ENCODE data around the gene ICE2. TPM values are rescaled to one million over a fixed set of nuclear protein-coding genes. Genes with fewer than 3 reads are reported as not detected.

ICE2 gene
- total RNA-seq, 1 experiment from 2014 or later, result 76.5 TPM

DNA sequence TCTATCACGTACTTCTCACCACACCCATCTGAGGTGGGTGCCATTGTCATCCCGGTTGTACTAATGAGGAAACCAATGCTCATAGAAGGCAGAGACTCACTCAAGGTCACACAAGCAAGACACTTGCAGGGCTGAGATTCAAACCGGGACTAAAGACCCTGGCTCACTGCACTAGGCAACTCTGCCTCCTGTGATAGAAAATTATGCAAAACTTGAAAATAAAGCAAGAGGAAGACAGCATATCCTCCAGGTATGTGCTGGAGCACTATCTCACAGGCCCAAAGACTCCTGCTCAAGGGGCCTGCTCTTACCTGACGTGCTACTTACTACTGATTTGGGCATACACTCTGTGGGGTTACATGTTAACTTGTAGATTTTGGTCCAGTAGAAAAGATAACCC, 106.7 kb downstream of the ICE2 start:
- TF ChIP-seq, protein P1, sequence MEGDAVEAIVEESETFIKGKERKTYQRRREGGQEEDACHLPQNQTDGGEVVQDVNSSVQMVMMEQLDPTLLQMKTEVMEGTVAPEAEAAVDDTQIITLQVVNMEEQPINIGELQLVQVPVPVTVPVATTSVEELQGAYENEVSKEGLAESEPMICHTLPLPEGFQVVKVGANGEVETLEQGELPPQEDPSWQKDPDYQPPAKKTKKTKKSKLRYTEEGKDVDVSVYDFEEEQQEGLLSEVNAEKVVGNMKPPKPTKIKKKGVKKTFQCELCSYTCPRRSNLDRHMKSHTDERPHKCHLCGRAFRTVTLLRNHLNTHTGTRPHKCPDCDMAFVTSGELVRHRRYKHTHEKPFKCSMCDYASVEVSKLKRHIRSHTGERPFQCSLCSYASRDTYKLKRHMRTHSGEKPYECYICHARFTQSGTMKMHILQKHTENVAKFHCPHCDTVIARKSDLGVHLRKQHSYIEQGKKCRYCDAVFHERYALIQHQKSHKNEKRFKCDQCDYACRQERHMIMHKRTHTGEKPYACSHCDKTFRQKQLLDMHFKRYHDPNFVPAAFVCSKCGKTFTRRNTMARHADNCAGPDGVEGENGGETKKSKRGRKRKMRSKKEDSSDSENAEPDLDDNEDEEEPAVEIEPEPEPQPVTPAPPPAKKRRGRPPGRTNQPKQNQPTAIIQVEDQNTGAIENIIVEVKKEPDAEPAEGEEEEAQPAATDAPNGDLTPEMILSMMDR (conservative IDR thresholded peaks at IDR 0.05; ENCODE audit: low read depth, low read length), result no peak
- TF ChIP-seq EZH2 (IDR thresholded peaks at IDR 0.05; ENCODE audit: borderline replicate concordance, low read depth, low read length, poor library complexity, severe bottlenecking), result no peak
- Histone ChIP-seq H3K4me1 (ENCODE audit: insufficient read depth, low read length, poor library complexity, severe bottlenecking) (peaks cover 88% of the 10 kb centered on the region), H3K4me3 (ENCODE audit: low read depth, low read length, poor library complexity, severe bottlenecking) (no peak overlapping the region), H3K27ac (ENCODE audit: low read depth, low read length, poor library complexity, severe bottlenecking) (peak overlapping the region; percentile 73), H3K36me3 (ENCODE audit: insufficient read depth, low read length, poor library complexity, severe bottlenecking) (peaks cover 41% of the 10 kb centered on the region), H3K9me3 (ENCODE audit: low read depth, low read length, poor library complexity, severe bottlenecking) (no peaks in the 10 kb centered on the region), H3K27me3 (replicated peaks; ENCODE audit: insufficient read depth, low read depth, low read length, poor library complexity) (no peaks in the 10 kb centered on the region)
- ChIA-PET POLR2A (ENCODE audit: low non-redundant PET) (interaction anchor here (0.6 kb wide), 1 partner anchor 1777 kb away, joined by 4 read pairs; no protein-coding TSS in a partner anchor), CTCF (no interaction called here)
- no TSS peak for BruUV-seq (replicated peaks)
- intact Hi-C loops (cut with micrococcal nuclease; ENCODE audit: unreplicated experiment), result no loop called here
- no peak for DNase-seq (ENCODE audit: low spot score)

DNA sequence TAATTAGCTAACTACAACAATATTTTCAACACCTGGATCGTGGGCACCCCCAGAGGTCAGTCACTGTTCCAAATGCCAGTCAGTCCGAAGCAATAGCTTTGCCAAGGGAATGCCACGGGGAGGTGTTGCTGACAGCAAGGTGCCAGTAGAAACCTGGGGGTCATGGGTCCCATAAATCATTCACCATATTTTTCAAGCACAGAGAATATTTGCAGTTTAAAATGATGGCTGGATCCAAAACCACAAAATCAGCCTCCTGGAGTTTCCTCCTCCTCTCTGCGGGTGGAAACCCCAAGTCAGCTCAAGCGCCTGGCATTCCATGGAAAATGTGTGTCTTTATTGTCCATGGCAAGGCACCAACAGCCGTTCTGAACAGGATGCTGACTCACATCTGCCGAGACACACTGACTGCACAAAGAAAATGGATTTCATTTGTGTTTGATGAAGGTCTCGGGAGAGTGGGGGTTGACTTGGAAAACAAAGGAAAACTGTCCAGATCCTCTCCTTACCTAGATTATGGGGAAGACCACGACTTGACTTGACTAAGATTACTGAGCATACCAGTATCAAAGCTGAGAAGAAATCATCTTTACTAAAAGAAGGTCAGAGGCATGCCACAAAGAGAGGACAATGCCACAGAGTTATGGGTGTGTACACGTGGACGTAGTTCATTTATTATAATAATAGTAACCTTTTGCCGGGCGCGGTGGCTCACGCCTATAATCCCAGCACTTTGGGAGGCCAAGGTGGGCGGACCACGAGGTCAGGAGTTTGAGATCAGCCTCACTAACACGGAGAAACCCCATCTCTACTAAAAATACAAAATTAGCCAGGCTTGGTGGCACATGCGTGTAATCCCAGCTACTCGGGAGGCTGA, 107.5 kb downstream of the ICE2 start:
- CTCF ChIA-PET, result no interaction called here

DNA sequence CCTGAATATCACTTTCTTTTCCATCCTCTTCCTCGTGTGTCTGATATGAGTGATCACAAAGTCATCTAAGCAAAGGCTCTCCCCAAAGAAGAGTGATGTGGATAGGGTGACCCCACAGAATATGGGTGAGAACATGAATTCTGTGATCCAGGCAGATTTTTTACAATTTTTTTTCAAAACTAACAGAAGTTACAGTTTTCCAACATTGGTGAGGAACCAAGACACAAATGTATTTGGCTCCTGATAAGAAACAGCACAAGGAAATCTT, 108.1 kb downstream of the ICE2 start:
- Histone ChIP-seq H3K4me3 (ENCODE audit: low read depth, low read length, poor library complexity, severe bottlenecking) (no peak overlapping the region), H3K27ac (ENCODE audit: low read depth, low read length, poor library complexity, severe bottlenecking) (peak overlapping the region; percentile 73), H3K36me3 (ENCODE audit: insufficient read depth, low read length, poor library complexity, severe bottlenecking) (peaks cover 29% of the 10 kb centered on the region), H3K9me3 (ENCODE audit: low read depth, low read length, poor library complexity, severe bottlenecking) (no peaks in the 10 kb centered on the region), H3K27me3 (replicated peaks; ENCODE audit: insufficient read depth, low read depth, low read length, poor library complexity) (no peaks in the 10 kb centered on the region), H3K4me1 (ENCODE audit: insufficient read depth, low read length, poor library complexity, severe bottlenecking) (peaks cover 76% of the 10 kb centered on the region)
- ChIA-PET POLR2A (ENCODE audit: low non-redundant PET) (no interaction called here), CTCF (no interaction called here)
- TF ChIP-seq EZH2 (IDR thresholded peaks at IDR 0.05; ENCODE audit: borderline replicate concordance, low read depth, low read length, poor library complexity, severe bottlenecking), result no peak
- TF ChIP-seq, protein P1 (conservative IDR thresholded peaks at IDR 0.05; ENCODE audit: low read depth, low read length), result no peak
- no peak for DNase-seq (ENCODE audit: low spot score)
- BruUV-seq (replicated peaks), result no TSS peak
- intact Hi-C loops (cut with micrococcal nuclease; ENCODE audit: unreplicated experiment), result loop anchor here (2.0 kb wide), 1 partner anchor 26 kb away; the partner anchor contains the start of gene ANXA2

More for the DNA sequence above, 107.5 kb downstream of the ICE2 start:
- POLR2A ChIA-PET (ENCODE audit: low non-redundant PET), result no interaction called here
- intact Hi-C loops (cut with micrococcal nuclease; ENCODE audit: unreplicated experiment), result loop anchor here (2.0 kb wide), 1 partner anchor 25 kb away; the partner anchor contains the start of gene ANXA2
- no peaks in the 10 kb centered on the region for H3K9me3 ChIP-seq (ENCODE audit: low read depth, low read length, poor library complexity, severe bottlenecking)
- H3K4me3 ChIP-seq (ENCODE audit: low read depth, low read length, poor library complexity, severe bottlenecking), result no peak overlapping the region
- DNase-seq (ENCODE audit: low spot score), result peak; percentile 96
- peak overlapping the region; percentile 73 for H3K27ac ChIP-seq (ENCODE audit: low read depth, low read length, poor library complexity, severe bottlenecking)
- H3K36me3 ChIP-seq (ENCODE audit: insufficient read depth, low read length, poor library complexity, severe bottlenecking), result peaks cover 33% of the 10 kb centered on the region
- no peak for TF ChIP-seq EZH2 (IDR thresholded peaks at IDR 0.05; ENCODE audit: borderline replicate concordance, low read depth, low read length, poor library complexity, severe bottlenecking)
- TF ChIP-seq, protein P1 (conservative IDR thresholded peaks at IDR 0.05; ENCODE audit: low read depth, low read length), result no peak
- peaks cover 81% of the 10 kb centered on the region for H3K4me1 ChIP-seq (ENCODE audit: insufficient read depth, low read length, poor library complexity, severe bottlenecking)
- TSS peak; percentile 81 for BruUV-seq (replicated peaks)
- no peaks in the 10 kb centered on the region for H3K27me3 ChIP-seq (replicated peaks; ENCODE audit: insufficient read depth, low read depth, low read length, poor library complexity)
